HG02885 (cell line): ENCODE data around the gene GLI2.

Experiments used
- ATAC-seq: cut with Tn5 transposase; IDR thresholded peaks from one replicate; pipeline ENCODE4 v1.9.1; 2021; ENCODE audit warnings: mild to moderate bottlenecking; ENCODE audit not compliant: unreplicated experiment, poor library complexity

Gene GLI2

DNA sequence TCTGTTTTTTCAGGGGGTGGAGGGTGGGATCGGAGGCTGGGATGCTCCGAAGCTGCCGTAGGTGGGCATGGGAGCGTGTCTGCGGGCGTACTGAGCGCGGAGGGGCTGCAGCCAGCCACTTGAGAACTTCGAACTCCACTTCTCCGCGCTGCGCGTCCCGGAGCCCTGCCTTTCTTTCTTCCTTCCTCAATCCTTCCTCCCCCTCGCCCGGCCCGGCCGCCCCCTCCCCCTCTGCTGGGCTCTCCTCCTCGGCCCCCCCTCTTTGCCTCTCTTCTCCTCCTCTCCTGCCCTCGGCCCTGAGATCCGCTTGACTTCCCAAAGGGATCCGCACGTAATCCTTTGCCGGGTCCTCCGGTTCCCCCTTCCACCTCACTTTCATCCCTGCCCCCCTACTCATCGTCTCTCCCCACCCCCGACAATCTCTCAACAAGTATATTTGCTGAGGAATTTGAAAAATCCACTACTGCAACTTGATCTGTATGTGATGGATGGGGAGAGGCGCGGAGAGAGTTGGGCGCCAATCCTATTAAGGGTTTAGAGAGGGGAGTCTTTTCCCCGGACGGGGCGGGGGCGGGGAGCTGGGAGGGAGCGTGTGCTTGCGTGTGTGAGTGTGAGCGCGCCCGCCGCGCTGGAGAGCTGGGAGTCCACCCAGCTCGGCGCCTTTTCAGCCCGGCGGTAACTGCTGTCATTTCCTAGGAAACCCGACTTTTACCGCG lies 1.1 kb downstream of the GLI2 start:
- ATAC-seq, result no peak

GRCh38 chr2:120737340-120738101 lies 1.9 kb downstream of the GLI2 start:
- ATAC-seq, result no peak

- no peak for ATAC-seq
Observed at GRCh38 chr2:120738117-120738516, 2.4 kb downstream of the GLI2 start.

DNA sequence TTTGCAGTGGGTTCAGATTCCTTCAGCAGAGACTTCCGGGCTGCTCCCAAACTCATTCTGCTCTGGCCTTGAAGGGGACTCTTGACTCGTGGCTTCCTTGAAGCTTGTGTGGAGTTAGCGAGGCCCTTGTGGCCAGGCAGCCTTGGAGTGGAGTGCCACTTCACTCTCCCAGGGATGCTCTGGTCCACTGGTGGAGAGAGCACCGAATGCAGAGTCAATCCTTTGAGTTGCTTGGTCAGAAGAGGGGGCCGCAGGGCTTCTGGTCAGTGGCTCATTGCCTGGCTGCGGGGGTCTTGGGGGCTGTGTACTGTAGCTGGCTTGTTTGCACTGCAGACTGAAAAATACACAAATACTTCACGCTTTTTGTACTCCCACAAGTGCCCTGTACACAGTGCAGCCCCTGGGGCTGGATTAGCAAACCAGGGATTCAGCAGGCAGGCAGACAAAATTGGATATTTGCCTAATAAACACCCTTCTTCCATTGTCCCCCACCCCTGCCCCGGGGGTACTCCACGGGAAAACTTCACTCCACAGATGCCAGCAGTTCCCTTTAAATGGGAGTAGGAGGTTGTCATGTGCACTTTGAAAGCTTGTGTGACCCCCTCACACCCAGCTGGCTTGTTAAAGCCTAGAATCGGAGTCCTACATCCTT lies 3.2 kb downstream of the GLI2 start:
- no peak for ATAC-seq

DNA sequence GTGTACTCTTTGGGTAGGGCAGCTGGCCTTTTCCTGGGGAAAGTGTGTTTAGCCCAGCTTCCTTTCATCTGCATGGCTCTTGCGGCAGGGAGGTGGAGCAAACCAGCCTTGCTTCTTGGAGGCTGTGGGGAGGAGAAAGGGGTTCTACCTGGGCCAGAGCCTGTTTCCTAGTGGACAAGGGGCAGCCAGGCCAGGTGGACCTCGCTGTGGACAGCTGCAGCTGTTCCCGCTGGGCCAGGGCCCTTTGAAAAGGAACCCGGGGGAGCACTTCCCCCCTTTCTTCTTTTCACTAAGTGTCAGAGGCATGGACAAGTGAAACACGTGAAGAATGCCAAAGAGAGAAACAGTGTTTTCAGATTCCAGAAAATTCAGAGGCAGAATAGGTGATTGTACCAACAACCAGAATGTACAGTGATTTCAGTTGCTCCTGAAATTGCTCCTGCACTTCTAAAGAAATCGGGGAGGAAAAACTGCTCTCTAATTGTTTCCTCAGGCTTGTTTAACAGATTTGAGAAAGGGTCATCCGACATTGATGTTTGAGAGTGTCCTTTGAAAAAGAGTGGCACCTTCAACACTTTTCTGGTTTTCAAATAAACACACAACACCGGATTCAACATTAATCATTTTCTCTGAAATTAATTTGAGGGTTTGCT lies 3.9 kb downstream of the GLI2 start:
- no peak for ATAC-seq

GRCh38 chr2:120740375-120740764 lies 4.7 kb downstream of the GLI2 start:
- no peak for ATAC-seq

GRCh38 chr2:120740765-120741524 lies 5.3 kb downstream of the GLI2 start:
- no peak for ATAC-seq

- no peak for ATAC-seq
Observed at GRCh38 chr2:120741571-120742561, 6.2 kb downstream of the GLI2 start.

DNA sequence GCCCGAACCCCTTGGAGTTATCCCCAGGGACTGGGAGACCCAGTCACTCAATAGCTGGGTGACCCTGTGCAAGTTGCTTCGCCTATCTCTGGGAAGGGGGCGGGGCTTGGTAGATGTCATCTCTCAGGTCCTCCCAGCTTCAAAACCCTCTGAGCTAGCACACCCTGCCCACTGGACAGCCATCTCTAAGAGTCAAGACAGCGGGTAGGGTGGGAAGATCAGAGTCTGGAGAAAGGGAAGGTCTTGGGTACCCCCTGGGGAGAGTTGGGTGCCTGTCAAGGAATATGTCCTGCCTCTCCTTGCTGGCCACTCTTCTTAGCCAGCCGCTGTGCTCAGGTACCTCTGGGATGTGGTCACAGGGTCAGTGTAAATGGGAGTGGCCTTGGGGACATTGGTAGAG lies 8.0 kb downstream of the GLI2 start:
- ATAC-seq, result no peak

- no peak for ATAC-seq
Observed at GRCh38 chr2:120744817-120745216, 9.1 kb downstream of the GLI2 start.

DNA sequence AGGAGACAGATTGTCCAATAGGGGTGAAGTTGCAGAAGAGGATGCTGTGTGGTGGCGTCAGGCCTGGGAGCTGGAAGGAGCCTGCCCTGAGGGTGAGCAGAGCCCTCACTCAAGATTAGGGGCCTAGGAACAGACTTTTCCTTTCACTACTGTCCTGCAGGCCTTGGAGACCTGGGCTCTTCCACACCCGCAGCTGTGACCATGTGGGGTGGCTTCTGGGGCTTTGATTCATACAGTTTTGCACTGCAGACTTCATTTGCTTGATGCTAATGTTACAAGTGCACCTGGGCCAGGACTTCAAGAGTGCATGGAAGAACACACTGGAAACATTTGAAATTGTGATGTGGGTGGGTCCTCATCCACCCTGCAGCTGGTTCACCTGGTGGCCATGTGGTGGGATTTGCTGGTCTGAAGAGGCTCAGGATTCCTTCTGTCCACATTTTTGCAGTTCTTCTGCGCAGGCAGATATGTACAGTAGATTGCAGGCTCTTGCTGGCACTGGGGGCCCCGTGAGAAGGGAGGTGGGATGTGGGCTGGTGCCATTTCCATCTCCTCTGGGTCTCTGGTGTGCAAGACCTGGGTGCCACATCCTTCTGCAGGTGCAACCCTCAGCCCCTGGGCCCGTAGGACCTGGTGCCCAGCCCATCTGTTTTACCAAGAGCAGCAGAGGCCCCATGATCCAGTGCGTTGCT lies 9.9 kb downstream of the GLI2 start:
- ATAC-seq, result no peak

GRCh38 chr2:120746144-120746543 lies 10.5 kb downstream of the GLI2 start:
- ATAC-seq, result no peak

- no peak for ATAC-seq
Observed at GRCh38 chr2:120747281-120747680, 11.6 kb downstream of the GLI2 start.

GRCh38 chr2:120747706-120748105 lies 12.0 kb downstream of the GLI2 start:
- no peak for ATAC-seq

DNA sequence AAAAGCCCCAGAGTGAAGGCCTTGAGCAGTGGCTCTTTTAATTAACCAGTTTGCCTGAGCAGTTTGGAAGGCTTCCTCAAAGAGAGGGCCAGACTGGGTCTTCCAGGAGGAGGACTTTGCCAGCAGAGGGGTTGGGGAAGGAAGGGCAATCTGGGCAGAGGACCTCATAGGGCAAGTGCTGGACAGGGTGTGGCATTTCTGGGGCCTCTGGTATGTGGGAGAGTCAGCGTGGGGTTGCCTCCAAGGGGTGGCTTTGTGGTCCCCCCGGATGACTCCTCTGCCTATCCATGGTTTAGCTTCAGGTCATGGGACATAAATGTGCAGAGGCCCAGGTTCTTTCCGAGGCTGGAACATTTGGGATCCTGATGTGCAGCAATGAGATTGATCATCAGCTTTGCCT lies 12.6 kb downstream of the GLI2 start:
- no peak for ATAC-seq

- no peak for ATAC-seq
Observed at GRCh38 chr2:120748741-120749140, 13.1 kb downstream of the GLI2 start.

GRCh38 chr2:120749506-120750431 lies 14.1 kb downstream of the GLI2 start:
- no peak for ATAC-seq
